ENCODE data around the gene CCDC141.

CCDC141 gene

DNA sequence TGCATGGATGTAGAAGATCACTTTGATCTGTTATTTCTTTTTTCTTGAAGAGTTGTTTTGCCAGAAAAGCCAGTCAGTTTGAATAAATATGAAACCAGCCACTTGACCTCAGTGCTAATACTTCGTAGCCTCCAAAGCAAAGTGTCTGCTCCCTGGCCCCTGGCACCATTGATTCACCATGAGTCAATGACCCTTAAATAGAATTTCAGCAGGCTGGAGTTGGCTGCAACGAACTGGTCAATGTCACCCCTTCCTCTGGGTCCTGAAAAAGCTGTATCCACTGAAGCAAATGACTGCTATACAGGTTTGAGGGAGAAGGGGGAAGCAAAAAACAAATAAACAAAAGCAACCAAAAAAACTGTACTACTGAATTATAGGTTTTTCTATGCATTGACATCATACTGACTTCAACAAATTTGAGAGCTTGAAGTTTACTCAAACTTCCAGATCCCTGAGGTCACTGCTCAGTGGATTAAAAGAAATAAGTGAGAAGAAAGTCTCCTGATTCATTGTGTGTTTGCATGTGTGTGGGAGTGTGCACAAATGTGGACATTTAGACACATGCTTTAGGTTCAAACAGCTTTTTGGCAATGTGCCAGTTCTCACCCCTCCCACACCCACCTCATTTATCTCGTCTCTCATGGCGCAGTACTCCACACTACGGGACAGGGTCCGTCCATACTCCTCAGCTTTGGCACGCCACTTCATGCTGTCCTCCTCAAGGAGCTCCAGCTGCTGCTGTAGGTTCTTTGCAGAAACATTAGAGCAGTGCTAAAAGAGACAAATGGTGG lies 184.6 kb downstream of the CCDC141 start:
- DNase-seq (ENCODE audit: low read depth in 3 of 3): no peak

DNA sequence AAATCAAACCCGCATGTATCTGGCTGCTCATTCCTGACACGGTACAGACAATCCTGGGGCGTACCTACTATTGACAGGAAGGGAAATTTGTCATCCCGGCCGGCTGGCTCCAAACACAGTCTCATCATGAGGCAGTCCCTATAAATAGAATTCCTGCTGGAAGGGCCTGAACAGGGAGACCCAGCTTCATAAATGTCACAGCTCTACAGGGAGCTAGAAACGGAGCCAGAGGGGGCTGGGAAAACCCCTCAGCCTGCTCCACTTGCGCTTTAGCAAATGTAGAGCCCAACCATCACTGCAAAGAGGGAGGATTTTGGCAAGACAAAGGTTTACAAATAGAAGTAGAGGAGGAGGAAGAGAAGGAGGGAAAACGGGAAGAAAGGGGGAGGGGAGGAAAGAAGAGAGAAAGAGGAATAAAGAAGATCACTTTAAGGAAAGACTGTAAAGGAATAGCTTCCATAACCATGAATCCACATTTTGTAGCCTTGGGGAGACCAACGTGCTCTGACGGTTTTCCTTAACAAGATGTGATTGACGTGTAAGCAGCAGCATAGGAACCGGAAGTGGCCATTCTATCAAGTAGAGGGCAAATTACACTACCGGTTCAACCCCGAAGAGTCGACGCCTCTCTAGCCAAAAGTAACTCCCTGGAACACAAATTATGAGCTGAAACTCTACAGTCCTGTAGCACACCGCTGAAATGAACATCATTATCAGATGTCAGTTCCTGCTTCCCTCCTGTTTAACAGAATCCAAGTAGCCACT lies 185.9 kb downstream of the CCDC141 start:
- no peak for DNase-seq (ENCODE audit: low read depth in 3 of 3)

DNA sequence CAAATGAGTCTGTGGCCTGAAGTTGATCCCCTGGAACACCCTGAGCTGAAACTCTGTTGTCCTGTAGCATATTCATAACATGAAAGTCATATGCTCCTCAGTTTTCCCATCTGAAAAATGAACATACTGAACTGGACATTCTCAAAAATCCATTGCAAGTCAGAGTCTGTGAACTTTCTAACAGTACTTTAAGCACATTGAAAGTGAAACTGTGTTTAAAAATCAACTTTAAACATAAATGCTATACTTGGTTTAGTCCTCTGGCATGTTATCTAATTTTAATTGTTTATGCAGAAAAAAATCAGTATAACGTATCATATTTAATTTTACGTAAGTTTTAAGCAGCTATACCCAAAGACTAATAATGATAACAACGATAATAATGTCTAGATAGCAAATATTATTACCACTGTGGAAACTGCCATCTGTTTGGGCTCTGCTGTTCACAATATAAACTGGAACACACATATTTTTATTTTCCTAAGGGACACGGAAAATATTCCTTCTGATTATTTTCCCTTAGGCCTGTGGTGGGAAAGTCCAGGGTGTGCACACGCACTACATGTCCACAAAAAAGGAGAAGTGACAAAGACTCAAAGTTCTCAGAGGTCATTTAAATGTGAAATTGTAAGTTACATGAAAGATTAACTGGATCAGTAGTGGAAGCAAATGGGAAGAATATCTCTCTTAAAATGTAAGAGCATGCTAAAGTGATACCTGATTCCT lies 186.6 kb downstream of the CCDC141 start:
- no peak for DNase-seq (ENCODE audit: low read depth in 3 of 3)

DNA sequence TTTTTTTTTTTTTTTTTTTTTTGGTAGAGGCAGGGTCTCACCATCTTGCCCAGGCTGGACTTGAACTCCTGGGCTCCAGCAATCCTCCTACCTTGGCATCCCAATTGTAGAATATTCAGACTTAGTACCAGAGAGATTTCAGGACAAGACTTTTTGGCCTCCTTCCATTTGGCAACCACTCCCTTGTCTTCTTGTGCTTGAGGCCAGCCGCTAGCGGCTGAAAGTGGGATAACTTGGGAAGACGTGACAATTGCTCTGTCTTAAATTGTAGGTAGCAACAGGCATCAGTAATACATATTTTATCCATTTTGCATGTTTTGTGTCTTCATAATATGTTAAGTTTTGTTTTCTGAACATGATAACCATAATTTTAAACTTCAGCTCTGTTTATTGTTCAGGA lies 189.4 kb downstream of the CCDC141 start:
- no peak for DNase-seq (ENCODE audit: low read depth in 3 of 3)

DNA sequence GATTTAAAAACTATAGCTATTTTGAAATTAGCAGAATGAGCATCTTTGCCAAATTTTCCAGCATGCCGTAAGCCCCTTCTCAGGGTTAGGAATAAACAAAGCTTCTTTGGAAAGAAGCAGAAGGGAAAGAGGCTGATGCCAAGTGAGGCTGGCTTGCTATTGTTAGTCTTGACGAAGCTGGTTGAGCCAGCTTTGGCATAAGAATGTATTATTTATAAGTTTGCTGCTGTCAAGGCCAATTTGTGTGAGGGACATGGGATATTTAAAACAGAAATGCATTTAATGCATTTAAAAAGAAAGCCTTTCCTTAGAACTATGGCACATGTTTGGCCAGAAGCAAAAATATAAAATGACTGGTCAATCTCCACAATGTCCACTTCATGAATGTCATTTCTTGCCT lies 190.2 kb downstream of the CCDC141 start:
- no peak for DNase-seq (ENCODE audit: low read depth in 3 of 3)

DNA sequence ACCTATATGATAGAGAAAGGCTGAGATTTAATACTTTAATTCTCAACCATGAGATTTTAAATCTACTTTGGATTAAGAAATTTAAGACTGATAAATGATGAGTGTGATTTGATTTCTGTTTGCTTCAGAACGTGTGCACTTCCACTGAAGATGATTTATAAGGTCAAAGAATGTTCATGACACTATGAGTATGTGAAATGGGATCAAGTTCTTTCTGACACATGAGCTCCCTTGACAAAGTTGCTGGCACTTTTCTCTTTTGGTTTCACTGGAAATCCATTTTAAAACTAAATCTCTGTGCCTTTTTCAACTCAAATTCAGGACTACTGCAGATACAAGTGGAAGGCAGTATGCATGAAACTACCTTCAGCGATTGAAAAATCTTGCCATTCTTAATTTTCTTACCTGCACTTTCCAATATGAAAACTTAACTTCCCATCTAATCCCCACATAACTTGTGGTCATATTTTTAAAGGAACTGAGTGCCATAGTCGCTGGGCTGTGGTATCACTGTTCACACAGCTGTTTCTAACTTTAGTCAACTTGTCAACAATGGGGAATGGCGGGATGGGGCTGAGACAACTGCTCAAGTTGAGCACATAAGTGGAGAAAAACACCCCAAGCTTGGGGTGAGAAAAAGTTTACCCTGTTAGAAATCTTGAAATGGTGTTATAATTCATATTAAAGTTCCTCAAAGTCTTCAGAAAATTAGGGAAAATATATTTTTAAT lies 190.9 kb downstream of the CCDC141 start:
- DNase-seq (ENCODE audit: low read depth in 3 of 3): no peak

DNA sequence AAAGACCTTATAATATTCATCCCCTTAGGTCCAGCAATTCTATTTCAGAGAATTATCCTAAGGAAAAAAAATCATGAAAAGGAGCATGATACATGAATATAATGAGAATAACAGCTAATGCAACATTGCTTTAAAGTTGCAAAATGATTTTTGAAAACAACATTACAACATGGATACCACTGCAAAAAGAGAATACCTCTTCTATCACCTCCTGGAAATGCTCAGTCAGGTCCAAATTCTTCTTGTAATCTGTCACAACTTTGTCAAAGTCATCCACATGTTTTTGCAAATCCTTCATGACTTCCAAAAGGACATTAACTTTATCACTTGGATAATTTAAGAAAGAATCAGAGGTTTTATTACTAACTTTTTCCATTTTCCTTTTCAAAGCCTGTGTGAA lies 194.8 kb downstream of the CCDC141 start:
- DNase-seq (ENCODE audit: low read depth in 3 of 3): no peak

DNA sequence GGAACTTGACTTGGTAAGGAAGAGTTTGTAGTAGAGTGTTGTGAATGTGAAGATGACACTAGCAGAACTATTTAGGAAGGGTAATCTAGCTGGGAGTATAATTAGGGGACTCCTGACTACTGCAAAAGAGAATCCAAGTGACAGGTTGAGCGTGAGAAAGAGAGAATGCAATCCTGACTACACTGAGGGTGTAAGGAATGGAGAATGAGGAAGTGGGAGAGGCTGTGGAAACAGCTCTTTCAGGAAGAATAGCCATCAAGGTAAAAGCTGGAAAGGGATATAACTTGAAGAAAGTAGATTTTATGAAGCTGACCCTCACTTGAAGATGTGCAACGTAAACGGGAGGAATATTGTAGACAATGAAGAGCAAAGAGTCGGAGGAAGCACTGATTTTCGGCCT lies 201.6 kb downstream of the CCDC141 start:
- no peak for DNase-seq (ENCODE audit: low read depth in 3 of 3)

DNA sequence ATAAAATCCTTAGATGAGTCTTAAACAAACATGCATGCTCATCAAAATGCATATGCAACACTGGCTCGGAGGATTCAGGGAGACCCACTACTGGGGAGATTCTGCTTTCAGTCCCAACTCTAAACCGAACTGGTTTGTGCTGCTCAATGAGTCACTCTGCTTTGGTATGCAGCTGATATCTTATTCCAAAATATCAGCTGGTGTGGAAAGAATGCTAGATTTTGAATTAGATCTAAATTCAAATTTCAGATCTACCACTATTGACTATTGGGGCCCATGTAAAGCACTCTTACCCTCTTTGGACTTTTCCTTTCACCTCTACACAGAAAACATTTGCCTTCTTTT lies 203.5 kb downstream of the CCDC141 start:
- DNase-seq (ENCODE audit: low read depth in 3 of 3): no peak

DNA sequence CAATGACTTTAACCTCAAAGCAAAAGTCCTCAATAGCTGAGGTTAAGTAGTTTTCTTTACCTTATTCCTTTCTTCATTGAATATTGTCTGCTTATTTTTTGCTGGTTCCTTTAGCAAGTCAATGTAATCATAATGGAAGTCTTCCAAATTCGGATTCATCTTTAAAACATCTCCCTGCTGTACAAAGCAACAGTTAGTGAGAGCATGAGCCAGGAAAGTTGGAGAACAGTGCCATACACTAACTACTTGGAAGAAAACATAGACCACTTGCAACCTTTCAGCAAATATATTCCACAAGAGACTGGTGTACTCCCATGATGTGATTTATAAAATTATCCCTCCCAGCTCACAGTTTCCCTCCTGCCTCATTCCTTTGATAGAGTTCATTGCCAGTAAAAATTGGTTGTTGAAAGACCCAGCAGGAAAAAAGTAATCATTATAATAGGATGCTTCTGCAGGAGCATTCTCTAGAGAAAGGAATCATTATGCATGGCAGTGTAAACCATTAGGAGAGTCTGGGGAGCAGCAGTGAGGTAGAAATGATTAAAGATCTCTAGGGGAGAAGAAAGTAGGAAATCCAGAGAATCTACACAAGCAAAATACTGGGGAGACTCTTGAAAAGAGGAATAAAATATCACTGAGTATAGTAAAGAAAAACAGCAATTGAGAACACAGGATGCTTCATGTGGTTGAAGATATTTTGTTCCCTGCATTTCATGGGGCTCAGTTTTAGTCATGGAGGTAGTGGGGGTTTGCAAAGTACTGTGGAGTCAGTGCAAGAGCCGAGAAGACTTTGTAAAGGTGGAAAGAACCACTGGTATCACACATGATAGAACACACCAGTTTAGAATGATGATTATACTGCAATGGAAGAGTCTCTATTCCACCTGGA lies 204.1 kb downstream of the CCDC141 start:
- DNase-seq (ENCODE audit: low read depth in 3 of 3): no peak

DNA sequence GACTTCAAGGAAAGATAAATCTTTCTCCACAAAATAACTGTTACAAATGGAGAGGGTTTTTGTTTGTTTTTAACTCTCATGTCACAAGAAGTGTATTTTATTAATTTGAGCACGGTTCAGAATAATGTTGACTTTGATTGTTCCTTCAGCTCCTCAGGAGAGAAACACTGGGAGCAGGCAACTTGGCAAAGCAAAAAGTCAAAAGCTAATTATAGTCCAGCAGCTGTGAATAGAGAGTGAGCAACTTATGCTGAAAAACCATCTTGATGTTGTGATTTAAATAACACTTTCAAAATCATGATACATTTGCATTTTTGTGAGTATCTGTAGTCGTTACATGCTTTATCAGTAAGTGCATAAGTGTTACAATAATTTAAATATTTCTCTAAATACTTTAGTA lies 205.2 kb downstream of the CCDC141 start:
- no peak for DNase-seq (ENCODE audit: low read depth in 3 of 3)

DNA sequence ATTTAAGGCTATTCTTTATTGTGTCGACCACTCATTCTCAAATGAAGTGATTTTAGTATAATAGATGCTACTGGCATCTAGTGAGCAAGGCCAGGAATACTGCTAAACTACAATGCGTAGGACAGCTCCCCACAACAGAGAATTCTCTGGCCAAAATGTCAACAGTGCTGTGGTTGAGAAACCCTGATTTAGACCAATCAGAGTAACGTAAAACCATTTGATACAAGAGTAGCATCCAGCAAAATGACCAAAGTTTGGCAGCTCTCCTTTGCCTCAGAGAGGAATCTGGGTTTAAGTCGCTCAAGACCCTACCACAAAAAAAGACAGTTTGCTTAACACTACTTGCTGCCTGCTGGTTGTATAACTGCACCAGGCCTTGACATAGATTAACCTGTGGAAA lies 205.7 kb downstream of the CCDC141 start:
- DNase-seq (ENCODE audit: low read depth in 3 of 3): no peak

DNA sequence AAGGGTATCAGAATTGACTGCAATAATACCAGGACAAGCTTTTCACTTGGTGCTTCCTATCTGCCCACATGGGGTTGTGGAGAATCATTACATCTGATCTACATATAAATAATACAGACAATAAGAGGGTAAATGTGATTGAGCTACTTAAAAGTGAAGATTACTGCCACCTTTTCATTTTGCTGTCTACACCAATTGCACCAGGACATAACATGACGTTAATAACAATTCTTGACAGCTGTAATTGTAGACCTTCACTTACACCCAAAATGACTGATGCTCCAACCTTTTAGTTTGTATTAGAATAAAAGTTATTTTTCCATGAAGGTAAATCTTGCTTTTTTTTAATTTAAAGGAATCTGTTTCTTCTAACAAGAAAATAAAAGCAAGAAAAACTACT lies 206.2 kb downstream of the CCDC141 start:
- no peak for DNase-seq (ENCODE audit: low read depth in 3 of 3)

DNA sequence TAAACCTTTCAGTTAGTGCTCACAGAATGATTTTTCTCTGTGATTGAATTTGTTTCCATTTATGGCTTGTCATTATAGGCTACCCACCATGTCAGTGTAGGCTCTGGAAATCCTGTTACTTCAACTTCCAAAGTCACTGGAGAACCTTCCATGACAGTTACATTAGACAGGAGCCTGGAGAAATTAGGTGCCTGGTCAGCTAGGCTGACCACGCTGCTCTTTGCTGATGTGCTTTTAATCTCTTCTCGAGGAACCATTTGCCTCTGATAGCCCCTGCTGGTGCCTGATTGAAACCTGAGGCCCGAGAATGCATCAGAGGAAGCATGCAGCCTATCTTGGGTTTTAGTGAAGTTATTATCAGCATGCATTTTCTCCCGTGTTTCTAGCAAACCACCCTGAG lies 213.1 kb downstream of the CCDC141 start:
- DNase-seq (ENCODE audit: low read depth in 3 of 3): no peak

DNA sequence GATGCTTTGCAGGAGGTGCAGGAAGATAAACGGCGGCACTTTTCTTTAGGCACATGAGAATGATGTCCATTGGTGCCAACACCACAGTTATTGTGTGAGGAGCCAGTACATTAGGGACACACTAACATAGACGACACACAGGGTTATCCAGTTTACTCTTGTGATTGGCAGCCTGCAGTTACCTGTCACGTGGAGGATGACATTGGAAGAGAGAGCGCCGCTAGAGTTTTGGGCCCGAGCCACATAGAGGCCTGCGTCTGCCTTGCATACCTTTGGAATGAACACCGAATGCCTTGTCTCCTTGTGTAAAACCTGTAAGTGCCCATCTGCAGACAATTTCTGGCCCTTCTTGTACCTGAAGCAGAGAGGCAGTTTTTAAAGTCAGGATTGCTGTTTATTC lies 215.9 kb downstream of the CCDC141 start:
- DNase-seq (ENCODE audit: low read depth in 3 of 3): no peak

DNA sequence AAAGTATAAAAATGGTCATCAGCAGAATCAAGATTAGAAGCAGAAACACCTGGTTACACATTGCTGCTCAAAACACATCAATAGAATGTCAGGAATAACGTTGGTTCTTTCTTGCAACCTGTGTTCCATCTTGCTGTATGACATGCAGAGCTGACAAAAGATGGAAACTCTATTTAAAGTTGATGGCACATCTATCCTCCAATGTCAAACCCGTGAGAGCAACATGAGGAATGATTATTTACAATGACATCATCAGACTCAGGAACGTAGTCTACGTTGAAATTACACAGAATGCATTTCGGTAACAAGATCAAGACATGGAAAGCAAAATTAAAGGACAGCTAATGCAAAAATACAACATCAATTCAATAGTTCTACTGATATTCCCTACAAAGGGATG lies 216.6 kb downstream of the CCDC141 start:
- DNase-seq (ENCODE audit: low read depth in 3 of 3): no peak

DNA sequence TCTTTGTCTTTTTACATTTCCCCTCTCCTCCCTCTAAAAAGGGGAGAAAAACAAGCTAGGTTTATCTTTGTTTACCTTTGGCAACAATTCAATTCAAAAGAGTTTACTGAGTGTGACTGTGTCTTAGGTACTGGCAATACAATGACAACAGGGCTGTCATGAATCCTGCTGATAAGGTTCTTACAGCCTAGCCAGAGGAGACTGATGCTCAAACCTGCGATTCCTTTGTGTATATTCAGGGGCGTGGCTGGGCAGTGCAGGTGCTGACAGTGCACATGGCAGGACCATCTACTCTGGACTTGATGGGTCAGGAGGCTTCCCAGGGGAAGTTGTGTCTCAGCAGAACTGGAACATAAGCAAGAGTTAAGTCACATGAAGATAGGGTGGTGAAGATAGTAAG lies 219.5 kb downstream of the CCDC141 start:
- no peak for DNase-seq (ENCODE audit: low read depth in 3 of 3)

DNA sequence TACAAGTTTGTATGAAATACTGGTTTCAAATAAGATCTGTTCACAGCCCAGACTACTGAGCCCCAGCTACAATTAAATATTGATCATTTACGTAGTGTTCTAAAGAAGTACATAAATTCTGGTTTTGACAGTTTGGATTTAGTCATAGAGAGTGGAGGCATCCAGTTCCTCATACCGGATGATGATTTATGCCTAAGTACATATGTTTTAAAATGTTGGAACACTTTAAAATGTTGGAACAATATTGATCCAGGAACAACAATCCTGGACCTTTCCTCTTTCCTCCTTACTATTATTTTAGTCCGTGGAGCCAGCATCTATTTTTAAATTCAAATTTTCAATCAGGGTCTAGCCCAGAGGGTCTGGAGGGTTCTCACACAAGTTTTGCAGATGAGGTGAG lies 220.0 kb downstream of the CCDC141 start:
- no peak for DNase-seq (ENCODE audit: low read depth in 3 of 3)

DNA sequence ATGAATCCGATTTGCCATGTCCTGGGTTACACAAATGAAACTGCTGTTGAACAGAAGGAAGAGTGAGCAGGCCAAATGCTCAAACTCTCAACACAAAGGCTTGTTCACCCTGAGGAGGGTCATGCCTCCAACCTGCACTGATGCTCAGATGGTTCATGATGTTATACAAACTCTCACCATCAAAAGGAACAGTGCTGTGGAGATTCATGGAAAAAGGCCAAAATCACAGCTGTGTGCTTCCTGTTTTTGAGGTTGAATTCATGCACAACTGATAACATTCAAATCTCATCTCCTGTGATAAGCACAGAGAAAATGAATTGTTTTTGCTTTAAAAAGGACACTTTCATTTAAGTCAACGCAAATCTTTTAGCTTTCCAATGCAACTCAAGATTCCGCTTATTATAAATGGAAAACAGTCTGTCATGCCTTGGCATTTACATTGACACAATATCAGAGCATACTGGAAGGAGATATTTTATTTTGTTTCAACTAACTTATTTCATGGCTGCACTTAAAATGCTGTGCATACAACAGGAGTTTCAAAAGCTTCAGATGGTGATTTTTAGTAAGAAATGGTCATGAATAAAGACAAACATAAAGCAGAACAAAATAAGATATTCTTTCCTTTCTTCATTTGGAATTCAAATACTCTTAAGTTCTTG lies 220.5 kb downstream of the CCDC141 start:
- no peak for DNase-seq (ENCODE audit: low read depth in 3 of 3)

DNA sequence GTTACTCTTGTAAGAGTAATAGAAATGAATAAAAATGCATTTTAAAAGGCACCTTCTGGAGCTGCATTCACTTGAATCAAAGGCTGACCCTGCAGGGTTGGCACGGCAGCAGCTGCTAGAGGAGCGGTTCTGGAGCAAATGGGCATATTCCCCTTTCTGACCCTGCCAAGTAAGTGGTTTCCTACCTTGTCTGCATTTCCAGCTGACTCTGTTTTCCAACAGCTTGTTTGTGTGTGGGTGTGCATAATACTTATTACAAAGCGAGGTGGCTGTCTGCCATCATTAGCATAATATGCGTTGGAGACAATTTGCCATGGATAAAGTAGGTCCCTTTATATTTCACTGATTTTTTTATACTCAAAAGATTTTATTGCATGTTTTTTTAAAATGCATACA lies 221.5 kb downstream of the CCDC141 start:
- no peak for DNase-seq (ENCODE audit: low read depth in 3 of 3)
